Measurements from ENCODE around the gene P3R3URF. TPM values are rescaled to one million over a fixed set of nuclear protein-coding genes. Genes with fewer than 3 reads are reported as not detected.

Gene P3R3URF
- total and polyA plus RNA-seq, 9 of the 15 experiments (the other 6 are each of a cell fraction or from before 2014, with no cell fraction given) = not detected

DNA sequence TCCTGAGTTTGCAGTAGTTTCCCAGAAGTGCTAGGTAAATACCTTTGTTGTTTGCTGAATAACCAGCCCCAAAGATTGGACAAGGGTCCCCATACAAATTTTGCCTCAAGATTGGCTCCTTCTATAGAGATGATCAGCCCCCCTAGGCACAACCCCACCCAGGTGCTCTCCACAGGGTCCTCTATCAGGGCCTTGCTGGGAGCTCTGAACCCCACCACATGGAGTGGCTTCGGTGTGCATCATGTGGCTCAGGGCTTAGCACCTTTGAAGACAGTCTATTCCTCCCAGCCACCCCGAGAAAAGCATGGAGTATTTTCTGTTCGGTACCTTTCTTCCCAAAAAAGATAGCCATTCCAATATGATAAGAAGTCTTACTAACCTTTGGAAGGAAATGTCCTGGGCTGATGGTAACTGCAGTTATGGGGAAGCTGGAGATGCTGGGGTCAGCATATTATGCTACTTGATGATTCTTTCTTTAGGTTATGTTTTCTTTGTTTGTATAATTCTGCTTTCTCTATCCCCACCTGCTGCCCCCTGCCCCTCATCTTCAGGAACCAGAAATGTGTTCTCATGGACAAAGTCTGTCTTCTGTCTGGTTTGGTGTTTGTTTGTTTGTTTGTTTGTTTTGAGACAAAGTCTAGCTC lies 6.4 kb downstream of the P3R3URF start (continued):
- TF ChIP-seq, protein P1, sequence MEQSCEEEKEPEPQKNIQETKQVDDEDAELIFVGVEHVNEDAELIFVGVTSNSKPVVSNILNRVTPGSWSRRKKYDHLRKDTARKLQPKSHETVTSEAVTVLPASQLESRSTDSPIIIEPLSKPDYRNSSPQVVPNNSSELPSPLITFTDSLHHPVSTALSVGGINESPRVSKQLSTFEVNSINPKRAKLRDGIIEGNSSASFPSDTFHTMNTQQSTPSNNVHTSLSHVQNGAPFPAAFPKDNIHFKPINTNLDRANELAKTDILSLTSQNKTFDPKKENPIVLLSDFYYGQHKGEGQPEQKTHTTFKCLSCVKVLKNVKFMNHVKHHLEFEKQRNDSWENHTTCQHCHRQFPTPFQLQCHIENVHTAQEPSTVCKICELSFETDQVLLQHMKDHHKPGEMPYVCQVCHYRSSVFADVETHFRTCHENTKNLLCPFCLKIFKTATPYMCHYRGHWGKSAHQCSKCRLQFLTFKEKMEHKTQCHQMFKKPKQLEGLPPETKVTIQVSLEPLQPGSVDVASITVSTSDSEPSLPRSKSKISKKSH (CRISPR knock-in tag; IDR thresholded peaks at IDR 0.05) = no peak
- TF ChIP-seq POU5F1 (IDR thresholded peaks at IDR 0.05; ENCODE audit: borderline replicate concordance, low read depth, low read length, partially characterized antibody) (no peak), ZNF778 (CRISPR knock-in tag; IDR thresholded peaks at IDR 0.05) (no peak), MAFK (IDR thresholded peaks at IDR 0.05; ENCODE audit: low read length) (peak; percentile 44; the same call in 1 of the 2 replicates), KLF6 (CRISPR knock-in tag; IDR thresholded peaks at IDR 0.05; ENCODE audit: borderline replicate concordance) (no peak), ARID1B (IDR thresholded peaks at IDR 0.05) (no peak), ZNF785 (CRISPR knock-in tag; IDR thresholded peaks at IDR 0.05) (no peak), NCOA2 (IDR thresholded peaks at IDR 0.05; ENCODE audit: partially characterized antibody in 2 of 2) (no peak)
- TF ChIP-seq, protein P2, sequence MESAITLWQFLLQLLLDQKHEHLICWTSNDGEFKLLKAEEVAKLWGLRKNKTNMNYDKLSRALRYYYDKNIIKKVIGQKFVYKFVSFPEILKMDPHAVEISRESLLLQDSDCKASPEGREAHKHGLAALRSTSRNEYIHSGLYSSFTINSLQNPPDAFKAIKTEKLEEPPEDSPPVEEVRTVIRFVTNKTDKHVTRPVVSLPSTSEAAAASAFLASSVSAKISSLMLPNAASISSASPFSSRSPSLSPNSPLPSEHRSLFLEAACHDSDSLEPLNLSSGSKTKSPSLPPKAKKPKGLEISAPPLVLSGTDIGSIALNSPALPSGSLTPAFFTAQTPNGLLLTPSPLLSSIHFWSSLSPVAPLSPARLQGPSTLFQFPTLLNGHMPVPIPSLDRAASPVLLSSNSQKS (CRISPR knock-in tag; IDR thresholded peaks at IDR 0.05) = no peak
- TF ChIP-seq, protein P3, sequence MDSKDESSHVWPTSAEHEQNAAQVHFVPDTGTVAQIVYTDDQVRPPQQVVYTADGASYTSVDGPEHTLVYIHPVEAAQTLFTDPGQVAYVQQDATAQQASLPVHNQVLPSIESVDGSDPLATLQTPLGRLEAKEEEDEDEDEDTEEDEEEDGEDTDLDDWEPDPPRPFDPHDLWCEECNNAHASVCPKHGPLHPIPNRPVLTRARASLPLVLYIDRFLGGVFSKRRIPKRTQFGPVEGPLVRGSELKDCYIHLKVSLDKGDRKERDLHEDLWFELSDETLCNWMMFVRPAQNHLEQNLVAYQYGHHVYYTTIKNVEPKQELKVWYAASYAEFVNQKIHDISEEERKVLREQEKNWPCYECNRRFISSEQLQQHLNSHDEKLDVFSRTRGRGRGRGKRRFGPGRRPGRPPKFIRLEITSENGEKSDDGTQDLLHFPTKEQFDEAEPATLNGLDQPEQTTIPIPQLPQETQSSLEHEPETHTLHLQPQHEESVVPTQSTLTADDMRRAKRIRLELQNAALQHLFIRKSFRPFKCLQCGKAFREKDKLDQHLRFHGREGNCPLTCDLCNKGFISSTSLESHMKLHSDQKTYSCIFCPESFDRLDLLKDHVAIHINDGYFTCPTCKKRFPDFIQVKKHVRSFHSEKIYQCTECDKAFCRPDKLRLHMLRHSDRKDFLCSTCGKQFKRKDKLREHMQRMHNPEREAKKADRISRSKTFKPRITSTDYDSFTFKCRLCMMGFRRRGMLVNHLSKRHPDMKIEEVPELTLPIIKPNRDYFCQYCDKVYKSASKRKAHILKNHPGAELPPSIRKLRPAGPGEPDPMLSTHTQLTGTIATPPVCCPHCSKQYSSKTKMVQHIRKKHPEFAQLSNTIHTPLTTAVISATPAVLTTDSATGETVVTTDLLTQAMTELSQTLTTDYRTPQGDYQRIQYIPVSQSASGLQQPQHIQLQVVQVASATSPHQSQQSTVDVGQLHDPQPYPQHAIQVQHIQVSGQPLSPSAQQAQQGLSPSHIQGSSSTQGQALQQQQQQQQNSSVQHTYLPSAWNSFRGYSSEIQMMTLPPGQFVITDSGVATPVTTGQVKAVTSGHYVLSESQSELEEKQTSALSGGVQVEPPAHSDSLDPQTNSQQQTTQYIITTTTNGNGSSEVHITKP (IDR thresholded peaks at IDR 0.05; ENCODE audit: partially characterized antibody) = peak; percentile 11
